ENCODE results near the gene CDK4. TPM values are rescaled to one million over a fixed set of nuclear protein-coding genes. Genes with fewer than 3 reads are reported as not detected.
A peak's percentile ranks its signal among the peaks of the same experiment; 100 is the strongest.

Gene CDK4
- total RNA-seq, 1 donor from 2014 or later, result 146 TPM

DNA sequence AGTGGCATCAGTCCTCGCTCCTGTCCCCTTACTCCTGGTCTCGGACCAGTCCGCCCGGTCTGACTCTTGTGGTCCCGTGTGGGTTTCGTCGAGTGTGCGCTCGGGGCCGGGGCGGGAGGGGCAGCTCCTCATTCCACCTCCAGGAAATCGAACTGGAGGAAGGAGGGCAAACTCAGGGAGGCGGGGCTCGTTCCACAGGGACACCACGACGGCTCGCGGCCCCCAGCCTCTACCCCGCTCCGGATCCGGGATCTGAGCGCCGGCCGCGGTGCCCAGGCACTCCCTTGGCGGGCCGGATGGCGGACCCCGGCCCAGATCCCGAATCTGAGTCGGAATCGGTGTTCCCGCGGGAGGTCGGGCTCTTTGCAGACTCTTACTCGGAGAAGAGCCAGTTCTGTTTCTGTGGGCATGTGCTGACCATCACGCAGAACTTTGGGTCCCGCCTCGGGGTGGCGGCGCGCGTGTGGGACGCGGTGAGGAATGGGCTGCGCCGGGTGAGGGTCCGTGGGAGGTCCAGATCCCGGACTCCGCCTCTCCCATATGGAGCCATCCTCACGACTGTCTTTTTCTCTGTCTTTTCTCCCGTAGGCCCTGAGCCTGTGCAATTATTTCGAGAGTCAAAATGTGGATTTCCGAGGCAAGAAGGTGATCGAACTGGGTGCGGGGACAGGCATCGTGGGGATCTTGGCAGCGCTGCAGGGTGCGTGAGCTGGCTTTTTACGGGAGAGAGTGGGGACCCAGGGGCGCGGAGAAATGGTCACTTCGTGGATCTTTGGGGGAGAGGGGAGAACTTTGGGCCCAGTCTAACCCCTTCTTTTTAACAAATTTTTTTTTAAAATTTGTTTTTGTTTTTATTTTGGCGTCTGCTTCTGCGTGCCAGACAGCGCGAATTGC, 20.6 kb upstream of the CDK4 start, which contains the start of gene EEF1AKMT3:
Gene EEF1AKMT3 (plus strand): TSS at position 186 of the 894 bp plus-strand sequence. CDS start 111 bp downstream, at position 297.
- peak in 1 of 2 donors; percentile 67 for DNase-seq (ENCODE audit: low read depth in 2 of 2)

DNA sequence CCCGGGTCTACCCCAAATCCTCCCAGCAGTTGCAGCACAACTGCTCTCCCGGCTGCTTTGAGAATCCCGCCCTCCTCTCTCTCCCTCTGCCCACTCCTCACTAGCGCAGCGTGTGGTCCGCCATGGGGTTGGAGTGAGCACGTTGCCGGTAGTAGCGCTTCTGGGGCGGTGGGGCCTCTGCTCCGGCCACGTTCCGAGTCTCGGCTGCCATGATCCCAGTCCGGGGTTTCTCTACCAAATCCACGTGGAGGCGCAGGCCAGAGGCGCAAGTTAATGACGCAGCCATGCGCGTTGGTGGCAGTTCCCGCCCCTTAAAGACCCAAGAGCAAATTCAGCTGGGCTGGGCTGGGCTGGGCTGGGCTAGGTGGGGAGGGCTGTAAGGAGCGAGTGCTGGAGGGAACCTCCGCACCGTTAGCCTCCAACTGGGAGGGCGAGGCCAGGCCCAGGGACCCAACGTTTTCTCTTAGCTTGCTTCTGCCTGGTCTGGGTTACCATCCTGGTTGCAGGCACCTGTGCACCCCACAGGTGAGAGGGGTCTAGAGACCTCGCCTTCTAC, 19.8 kb upstream of the CDK4 start, which contains the start of gene METTL1:
Gene METTL1 (minus strand): TSS at position 233 of the 556 bp plus-strand sequence. CDS start 22 bp downstream, at position 211.
- peak; percentile 93 to 98 for DNase-seq (ENCODE audit: low read depth in 2 of 2)

DNA sequence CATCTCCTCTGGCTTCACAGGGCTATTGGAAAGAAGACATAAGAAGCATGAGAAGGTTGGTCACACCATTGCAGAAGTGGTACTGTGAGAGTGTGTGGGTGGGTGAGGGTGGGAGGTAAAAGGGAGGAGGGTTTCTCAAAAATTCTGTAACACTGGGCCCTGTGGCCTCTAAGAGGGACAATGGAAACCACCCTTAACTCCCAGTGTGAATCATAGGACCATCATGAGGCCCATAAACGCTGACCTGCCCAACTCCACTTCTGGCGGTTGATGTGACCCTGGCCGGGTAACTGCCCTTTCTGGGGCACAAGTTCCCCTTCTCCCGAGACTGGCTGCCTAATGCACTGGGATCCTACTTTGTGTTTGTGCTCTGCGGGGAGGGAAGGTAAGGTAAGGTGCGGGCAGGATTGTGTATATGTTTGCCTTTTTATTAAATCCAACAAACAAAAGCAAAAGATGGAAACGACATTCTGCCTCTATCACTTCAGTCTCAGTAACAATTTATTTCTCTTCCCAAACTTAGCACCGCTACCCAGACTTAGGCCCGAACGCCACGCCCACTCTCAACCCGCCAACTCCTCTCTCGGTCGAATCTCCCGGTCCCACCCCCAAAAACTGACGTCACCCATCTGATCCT, 19.2 kb upstream of the CDK4 start:
- DNase-seq (ENCODE audit: low read depth in 2 of 2), result peak; percentile 75 to 91

DNA sequence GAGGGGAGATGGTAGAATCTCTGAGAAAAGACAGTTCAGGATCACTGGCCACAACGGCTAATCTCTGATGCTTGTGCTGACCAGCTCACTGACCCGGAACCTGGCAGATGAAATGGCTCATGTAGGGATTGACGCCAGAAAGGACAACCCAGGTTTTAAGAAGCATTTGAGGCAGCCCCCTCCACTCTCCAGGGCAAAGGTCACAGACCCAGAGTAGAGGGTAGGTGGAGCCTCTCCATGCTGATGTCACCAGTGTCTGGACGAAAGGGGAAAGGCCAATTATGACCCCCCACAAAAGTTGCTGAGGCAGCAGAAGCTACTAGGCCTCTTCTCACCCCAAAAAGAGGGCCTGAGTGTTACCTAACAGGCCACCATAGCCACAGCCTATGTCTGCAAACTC, 18.6 kb upstream of the CDK4 start:
- DNase-seq (ENCODE audit: low read depth in 2 of 2), result no peak

DNA sequence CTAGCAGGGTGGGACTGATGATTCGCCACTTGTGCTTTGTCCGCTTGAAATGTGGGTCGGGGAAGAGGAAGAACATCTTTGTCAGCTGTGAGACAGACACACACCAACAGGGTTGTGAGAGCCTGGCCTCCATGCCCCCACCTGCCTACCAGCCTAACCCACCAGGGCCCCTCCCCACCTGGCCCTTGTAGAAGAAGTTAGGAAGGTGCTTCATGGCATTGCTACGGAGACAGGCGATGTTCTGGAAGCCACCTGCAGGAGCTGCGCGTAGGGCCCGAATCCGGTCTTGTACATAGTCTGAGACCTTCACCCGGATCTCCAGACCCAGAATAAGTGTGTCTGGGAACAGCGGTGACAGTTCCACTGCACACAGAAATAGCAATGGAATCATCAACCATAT, 17.5 kb upstream of the CDK4 start:
- DNase-seq (ENCODE audit: low read depth in 2 of 2), result no peak

DNA sequence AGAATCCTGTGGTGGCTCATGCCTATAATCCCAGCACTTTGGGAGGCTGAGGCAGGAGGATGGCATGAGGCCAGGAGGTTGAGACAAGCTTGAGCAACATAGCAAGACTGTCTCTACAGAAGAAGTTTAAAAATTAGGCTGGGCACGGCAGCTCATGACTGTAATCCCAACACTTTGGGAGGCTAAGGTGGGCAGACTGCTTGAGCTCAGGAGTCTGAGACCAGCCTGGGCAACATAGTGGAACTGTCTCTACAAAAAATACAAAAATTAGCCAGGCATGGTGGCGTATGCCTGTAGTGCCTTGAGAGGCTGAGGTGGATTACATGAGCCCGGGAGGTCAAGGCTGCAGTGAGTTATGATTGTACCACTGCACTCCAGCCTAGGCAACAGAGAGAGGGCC, 15.8 kb upstream of the CDK4 start:
- DNase-seq (ENCODE audit: low read depth in 2 of 2), result no peak

DNA sequence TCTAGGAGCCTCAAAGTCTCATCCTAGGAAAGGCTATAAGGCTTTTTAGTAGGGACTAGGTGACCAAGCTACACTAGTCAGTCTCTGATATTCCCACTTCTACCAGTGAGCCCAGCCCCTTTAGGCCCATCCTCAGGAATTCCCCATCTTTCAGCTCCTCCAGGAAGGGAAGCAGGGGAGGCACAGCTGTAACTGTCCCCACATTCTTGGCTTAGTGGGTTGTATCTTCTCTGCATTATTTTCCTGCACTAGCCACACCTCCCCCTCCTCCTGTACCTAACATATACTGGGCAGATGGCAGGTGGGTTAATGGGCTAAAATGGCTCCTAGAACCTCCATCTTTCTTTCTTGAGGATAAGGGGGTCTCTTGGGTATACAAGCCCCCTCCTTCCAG, 15.2 kb upstream of the CDK4 start:
- no peak for DNase-seq (ENCODE audit: low read depth in 2 of 2)

DNA sequence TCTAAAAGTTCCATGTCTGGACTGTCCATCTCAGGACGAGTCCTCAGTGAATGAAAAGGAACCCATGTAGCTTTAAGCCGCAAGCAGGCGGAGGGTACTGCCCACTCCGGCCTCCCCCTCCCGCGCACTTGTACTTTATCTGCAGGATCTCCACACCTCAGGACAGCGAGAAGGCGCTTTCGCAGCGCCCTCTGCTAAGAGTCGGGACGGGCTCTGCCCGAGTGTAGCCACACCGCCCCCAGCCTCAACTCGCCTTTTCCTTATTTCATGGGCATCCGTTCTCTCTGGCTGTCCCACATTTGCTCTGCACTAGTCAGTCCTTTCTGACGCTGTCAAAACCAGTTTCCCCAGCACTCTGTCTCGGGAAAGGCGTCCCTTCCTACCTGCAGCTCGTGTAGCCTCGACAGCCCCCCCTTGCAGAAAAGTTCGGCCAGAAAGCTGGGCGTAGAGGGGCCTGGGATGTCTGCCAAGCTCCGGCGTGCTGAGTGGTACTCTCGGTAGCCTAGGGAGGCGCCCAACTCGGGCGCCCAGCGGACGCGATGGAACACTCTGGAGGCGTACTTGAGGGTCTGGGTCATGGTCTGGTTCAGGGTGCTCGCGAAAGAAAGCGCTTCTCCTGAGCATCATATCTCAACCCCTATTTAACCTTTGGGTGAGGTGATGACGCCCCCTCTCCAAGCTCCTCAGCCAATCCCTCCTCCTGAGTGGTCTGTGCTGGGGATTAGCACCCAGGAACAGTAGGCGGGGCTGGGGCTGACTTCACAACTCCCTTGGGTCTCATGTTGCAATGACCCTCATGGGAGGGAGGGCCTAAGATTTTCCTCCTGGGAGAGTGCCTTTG, 14.6 kb upstream of the CDK4 start, which contains the start of gene CYP27B1:
Gene CYP27B1 (minus strand): TSS at position 615 of the 841 bp plus-strand sequence. CDS start 37 bp downstream, at position 578.
- no peak for DNase-seq (ENCODE audit: low read depth in 2 of 2)

DNA sequence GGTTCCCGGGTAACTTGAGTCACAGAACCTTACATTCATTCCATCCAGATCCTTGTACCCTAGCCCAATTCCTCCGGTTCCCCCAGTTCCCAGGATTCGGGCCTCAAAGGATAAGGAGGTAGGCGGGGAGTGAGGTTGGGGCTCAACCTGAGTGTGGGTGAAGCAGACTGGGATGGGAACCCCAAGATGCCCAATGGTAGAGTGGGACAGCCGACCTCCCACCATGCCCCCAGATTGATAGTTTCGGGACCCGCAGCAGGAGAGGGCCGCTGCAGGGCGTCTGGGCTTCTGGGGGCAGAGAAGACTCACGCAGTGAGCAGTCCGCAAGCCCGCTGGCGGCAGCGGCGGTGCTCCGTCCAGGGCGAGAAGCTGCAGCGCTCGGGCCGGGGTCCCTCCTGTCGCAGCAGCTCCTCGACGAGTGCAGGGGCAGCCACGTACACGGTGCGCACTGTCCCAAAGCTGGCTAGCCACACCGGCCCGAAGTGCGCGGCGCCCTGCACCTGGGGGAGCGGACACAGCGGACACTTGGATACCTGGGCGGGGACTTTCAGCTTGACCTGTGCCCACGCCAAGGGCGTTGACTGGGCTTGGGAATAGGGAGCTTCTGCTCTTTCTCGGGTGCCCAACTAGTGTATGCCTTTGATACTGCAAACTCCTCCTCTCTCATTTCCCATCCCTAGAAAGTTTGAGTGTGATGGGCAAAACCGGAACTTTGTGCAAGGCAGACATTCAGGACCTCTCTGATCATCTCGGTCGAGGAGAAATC, 13.8 kb upstream of the CDK4 start:
- DNase-seq (ENCODE audit: low read depth in 2 of 2), result no peak

DNA sequence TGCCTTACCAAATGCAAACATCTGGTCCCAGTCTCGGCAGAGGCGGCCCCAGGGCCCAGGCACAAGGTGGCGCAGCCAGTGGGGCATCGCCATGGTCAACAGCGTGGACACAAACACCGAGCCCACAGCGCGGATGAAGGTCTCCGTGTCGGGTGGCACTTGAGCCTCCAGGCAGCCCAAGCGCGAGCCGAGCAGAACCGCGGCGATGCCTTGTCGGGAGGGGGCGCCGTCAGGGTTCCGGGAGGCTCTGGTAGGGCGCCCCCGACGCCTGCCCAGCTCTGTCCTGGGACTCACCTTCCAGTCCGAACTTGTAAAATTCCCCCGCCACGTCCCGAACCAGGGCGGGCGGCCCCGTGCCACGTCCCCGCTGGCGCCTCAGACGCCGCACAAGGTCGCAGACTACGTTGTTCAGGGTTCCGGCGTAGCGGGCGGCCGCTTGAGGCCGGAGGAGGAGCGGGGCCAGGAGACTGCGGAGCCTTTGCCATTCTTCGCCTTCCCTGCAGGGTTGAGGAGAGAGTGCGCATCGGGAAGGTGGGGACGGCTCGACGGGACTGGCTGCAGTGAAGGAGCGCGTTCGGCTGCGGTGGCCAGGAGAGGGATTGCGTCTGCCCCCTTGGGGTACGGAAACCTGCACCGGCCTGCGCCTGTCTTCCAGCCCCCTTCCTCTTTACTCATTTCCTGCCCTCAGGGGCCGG, 13.0 kb upstream of the CDK4 start:
- peak in 1 of 2 donors; percentile 42 for DNase-seq (ENCODE audit: low read depth in 2 of 2)

DNA sequence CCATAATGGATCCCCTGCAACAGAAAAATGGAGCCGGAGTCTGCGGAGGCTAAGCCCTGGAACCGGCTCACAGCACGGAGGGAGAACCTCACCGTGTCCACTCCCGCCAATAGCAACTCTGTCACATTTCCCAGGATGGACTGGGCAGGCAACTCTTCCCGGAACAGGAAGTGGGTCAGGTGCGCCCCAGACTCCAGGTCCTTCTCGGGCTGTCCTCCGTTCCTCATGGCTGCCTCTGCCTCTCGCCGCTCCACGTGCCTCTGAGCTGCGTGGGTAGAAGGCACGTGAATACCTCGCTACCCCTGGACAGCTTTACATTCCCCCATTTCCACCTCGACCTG, 12.5 kb upstream of the CDK4 start:
- no peak for DNase-seq (ENCODE audit: low read depth in 2 of 2)

DNA sequence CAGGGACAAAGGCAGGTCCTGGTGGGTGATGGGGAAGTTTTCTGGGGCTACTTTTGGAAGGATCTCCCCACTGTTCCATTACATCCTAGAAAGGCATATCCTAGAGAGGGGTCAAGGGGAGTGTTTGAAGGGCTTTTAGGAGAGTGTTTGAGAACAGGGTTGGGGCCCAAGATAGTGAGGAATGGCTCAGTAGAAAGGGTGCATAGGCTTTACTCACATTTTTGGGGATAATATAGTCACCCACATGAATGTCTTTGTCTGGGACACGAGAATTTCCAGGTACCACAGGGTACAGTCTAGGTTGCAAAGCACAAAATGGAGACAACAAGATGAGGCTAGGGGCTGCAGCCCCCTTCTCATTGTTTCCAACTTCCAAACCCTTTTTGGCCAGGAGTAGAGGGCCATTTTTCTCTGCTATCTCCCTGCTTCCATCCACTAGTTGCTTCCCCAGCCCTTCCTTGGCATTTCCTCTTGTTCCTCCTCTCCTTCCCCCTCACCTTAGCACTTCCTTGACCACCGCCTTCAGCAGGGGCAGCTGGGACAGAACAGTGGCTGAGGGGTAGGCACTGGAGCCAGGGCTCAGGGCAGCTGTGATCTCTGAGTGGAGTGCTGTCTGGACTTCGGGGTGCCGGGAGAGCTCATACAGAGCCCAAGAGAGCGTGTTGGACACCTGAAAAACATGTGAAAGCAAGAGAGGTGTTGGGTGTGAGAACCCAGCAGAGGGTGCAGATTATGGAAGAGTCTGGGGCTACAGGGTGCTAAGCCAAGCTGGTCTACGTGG, 12.0 kb upstream of the CDK4 start:
- DNase-seq (ENCODE audit: low read depth in 2 of 2), result no peak

DNA sequence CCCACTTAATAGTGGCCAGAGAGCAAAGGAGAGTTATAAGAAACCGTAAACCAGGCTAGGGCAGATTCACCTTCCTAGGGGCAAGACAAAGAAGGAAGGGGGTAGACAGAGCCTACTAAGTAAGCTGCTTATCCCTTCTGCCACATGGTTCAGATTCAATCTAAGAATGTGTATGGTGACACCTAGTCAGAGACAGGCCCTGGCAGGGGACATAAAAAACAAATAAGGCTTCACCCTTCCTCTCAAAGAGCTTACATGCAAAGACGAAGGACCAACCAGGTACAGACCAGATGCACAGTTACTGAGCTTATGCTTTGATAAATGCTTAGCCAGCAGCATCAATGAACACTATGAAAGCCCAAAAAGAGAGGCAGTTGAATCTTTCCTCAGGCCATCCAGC, 10.4 kb upstream of the CDK4 start:
- no peak for DNase-seq (ENCODE audit: low read depth in 2 of 2)

DNA sequence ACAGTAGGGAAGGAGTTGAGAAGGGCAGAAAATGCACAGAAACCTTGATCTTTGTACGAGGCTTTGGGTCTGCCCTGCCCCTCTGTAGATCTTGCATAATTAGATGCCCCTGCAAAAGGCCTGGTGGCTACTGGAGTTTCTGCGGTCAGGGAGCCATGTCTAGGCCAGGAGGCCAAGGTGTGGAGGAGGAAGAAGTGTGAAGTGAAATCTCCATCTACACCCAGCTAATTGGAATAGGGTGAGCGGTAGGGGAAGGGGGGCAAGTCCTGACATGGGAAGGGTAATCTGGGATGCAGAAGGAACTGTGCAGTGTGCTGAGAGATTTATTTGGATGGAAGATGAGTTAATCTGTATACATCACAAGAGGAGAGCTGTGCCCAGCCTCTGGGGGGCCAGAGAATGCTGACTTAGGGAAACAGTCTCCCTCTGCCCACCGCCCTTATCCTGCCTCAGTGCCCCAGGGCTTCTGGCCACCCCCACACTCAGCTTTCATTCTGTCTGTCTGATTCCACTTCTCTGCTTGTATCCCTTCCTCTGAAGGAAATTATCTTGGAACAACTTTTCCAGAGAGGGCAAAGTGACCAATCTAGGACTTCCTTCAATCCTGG, 9.4 kb upstream of the CDK4 start:
- no peak for DNase-seq (ENCODE audit: low read depth in 2 of 2)

DNA sequence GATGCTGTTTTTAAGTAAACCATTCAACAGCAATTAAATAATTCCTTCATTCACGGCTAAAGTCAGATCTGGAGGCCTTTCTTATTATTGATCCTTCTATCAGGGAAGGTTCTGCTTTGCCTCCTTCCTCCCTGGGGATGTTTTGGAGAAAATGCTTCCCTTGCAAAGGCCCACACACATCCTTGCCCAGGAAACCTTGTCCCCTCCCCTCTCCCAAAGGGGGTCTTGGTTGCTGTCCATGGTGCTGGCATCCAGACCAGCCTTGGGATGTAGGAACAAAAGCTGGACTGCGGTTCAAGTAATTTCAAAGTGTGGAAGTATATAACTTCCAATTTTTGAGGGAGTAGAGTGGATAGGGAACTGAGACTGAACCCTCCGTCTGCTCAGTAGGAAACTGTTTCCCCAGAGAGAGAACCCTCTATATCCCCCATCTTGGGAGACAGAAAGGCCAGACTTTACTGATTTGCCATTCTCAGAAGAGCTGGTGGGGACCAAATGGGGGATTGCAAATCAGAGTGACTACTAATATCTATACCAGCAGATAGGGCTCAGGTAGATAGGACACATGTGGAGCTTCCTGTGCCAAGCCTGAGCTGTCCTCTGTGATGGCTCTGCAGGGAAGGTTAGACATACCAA, 8.4 kb upstream of the CDK4 start:
- no peak for DNase-seq (ENCODE audit: low read depth in 2 of 2)

DNA sequence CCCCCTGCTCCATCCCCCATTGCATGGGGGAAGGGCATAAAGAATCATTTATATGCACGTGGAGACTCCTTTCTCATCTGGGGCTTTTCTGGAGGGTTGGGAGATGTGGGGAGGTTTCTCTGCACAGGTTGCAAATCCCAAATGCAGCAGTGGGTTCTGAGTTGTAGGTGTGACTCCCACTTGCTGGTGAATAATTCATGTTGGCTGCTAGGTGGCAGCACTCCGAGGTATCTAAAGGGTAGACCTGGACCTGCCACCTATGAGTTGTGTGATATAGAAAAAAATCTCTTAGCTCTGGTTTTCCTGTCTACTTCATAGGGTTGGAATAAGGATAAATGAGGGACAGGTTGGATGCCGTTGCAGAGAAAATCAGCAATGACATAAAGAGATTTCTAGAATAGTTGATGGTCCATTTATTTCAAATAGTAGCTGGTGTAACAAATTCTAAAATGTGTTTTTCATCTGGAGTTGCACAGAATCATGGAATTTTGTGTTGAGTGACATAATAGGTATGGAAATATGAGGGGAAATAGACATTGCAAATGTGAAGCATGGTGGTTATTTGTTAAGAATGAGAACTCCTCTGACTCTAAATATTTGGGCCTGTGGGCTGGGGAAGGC, 7.4 kb upstream of the CDK4 start:
- DNase-seq (ENCODE audit: low read depth in 2 of 2), result peak in 1 of 2 donors; percentile 45

DNA sequence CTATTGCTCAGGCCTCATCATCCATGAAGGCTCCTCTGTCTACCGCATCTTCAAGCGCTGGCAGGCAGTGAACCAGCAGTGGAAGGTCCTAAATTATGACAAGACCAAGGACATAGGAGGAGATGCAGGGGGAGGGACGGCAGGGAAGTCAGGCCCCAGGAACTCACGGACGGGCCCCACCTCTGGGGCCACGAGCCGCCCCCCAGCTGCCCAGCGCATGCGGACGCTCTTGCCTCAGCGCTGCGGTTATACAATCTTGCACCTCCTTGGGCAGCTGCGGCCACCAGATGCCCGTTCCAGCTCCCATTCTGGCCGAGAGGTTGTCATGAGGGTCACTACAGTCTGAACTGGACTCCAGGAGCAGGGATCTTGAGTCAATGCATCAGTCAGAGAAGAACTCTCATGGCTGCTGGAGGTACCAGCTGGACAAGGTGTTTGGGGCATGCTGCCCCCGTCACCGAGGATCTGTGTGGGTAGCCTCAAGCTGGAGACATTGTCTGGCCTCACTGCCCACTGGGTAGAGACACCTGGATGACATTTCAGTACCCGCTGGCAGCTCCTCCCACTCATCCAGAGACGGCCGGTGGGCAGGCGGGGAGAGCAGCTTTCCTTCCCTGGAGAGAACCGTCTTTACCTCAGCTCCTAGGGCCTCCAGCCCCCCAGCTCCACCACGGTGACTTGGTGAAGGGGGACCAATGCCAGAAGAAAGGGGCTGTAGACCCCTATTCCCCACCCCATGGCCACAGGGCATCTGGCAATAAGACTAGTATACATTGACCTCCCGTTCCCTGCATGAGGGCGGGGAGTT, 6.6 kb upstream of the CDK4 start:
- no peak for DNase-seq (ENCODE audit: low read depth in 2 of 2)

Measured in dermis microvascular lymphatic vessel endothelial cell (primary cell).